Stimulated activated CD8-positive, alpha-beta memory T cell treated with anti-CD3 and anti-CD28 coated beads, Interleukin-4, amount 100 ng/mL, for 1 hour (primary cell): ENCODE results near the gene VDR.

Experiments
- DNase-seq, 2 donors: peaks; one replicate each; pipeline ENCODE4 v3.0.0-alpha.2; 2020; ENCODE audit warnings: low read depth in 2 of 2, low spot score in 1 of 2

Gene VDR

DNA sequence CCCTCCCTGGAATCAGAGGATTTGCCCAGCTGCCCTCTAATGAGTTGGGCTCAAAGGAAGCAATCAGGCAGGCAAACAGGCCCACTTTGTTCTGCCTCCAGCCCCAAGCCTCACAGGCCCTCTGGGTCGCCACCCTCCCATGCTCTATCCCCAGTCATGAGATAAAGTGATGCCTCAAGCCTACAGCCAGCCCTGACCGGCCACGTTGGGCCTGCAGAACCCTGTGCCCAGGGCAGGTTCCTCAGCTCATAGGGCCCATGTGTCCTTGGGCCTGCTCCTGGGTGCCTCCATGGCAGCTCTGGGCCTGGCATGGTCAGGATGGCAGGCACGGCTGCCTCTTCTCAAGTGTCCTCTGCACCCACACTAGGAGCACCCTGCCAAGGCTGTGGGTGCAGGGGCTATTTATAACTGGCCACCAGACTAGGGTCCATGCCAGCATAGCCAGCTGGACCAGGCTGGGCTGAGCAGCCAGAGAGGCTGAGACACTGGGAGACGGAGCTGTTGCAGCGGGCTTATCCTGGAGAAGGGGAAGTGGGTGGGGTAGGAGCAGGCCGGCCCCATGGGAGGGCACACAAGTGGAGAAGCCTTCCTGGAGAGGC is 105.3 kb downstream of the VDR start:
- DNase-seq, result no peak

DNA sequence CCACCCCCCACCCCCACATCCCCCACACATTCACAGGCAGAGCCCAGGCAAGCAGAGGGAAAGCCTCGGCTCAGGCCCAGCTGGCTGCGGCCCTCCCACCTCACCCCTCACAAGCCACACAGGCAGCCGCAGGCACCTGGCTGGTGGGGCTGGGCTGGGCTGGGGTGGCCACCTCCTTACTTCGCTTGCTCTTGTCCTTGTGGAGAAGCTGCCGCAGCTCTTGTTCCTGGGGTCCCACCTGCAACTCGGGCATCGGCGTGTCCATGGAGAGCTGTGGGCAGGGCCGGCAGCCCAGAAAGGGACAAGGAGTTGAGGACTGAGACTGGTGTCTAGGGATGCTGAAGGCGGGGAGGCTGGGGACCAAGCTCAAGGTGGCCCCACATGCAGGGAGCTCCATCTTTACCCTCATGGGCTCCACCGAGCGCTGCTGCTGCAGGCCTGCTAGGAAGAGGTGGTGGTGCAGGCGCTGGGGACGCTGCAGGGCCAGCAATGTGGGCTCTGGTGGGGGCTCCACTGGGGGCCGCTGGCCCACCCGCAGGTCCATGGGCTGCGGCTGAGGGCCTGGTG is 106.3 kb downstream of the VDR start:
- DNase-seq, result no peak

DNA sequence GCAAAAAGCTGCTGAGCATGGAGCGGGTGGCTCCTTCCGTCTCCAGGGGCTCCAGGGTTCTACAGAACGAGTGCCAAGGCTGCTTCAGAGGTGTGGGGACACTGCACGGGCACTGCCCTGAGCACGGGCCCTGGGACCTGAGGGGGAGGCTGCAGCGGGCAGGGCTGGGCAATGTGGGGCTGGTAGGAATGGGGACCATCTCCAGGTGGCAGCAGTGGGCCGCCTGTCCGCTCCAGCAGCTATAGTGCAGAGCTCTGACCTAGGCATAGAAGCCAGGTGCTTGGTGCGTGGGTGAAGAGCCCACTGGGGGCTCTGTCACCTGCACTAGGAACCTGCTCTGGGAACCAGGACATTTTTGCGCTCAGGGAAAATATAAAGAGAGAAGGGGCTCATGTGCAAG is 107.4 kb downstream of the VDR start:
- no peak for DNase-seq

DNA sequence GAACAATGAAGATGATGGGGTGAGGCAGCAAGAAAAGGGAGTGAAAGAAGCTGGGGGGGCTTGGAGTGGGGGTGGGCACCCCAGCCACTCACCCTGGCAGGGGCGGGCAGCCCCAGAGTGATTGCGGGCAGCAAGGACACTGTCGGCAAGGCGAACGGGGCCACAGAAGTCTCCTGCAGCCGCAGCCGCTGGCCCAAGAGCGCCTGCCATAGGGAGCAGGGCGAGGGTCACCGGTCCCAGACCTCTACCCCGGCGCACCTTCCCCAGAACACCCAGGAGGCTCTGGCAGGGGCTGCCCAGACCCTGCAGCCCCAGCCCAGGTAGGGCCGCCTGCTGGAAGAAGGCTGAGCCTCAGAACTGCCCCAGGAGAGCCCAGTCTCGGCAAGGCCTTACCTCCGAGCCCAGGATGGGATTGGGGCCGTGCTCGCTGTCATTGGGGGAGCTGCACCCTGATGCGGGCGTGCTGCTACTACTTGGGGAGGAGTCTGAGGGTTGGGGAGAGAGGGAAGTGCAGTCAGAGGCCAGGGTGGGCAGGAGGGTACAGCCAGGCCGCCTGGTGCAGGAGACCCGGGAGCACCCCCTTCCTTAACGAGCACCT is 108.9 kb downstream of the VDR start:
- no peak for DNase-seq

DNA sequence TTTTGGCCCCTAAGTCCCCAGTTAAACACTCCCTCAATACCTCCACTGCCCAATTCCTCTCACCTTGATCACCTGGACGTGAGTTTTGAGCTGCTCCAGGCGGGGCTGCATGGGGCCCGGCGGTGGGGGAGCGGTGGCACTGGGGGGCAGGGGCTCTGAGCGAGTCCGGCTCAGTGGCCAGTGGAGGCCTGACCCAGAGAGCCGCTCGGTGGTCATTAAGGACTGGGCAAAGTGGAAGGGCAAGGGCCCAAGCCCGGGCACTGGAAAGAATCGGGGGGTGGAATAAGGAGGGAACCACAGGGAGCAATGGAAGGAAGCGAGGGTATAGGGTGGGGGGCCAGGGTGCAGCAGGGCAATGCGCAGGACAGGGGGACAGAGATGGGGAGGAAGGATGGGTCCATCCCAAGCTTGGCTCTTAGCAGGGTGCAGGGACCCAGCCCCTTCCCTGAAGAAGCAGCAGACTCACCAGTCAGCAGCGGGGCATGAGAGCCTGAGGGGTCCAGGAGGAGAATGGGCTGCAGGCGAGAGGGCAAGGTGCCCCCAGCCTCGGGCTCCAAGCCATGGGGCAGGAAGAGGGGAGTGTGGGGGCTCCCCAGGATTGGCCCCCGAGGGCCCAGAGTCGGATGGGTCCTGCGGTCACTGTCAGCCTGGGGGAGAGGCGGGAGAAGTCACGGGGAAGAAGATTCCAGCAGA is 109.5 kb downstream of the VDR start:
- no peak for DNase-seq

DNA sequence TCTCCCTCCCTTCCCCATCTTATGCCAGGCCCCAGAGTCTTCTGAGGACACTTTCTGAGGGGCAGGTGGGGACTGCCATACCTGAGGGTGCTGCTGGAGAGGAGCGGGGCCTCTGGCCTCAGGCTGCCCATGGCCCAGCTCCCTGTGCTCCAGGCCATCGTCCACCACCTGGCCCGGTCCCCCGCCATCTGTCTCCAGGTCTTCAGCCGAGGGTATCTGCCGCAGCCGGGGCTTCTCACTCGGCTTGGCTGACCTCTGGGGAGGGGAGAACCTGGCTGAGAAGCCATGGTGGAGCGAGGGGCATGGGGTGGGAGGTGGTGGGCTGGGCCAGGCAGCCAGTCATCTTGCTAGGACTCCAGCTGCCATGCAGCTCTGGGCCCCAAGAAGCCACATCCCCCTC is 110.1 kb downstream of the VDR start:
- DNase-seq, result no peak

DNA sequence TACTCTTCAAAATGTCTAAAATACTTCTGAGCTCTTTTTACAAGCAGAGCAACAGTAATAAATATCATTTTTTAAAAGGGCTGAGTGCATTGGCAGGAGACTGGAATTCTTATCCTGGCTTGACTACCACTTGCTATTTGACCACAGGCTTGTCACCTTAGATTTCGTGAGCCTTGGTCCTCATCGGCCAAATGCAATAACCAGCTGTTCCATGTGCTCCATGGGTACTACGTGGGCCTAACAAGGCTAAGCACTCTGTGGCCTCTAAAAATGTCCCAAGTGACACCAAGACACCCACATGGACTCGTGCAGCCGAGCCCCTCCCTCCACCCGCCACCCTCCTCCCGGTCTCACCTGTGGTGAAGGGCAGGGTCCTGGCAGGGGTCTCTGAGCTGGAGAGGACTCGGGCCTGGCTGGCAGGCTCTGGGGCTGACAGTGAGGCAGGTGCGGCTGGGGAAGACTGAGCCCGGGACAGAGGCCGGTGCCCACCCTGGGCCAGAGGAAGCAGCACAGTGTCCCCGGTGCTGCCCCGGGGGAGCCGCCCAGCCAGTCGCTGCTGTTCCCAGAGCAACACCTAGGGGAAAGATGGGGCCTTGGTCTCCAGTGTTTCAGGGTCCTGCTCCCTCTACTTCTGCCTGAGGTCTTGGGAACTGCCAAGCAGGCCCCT is 111.6 kb downstream of the VDR start:
- no peak for DNase-seq

DNA sequence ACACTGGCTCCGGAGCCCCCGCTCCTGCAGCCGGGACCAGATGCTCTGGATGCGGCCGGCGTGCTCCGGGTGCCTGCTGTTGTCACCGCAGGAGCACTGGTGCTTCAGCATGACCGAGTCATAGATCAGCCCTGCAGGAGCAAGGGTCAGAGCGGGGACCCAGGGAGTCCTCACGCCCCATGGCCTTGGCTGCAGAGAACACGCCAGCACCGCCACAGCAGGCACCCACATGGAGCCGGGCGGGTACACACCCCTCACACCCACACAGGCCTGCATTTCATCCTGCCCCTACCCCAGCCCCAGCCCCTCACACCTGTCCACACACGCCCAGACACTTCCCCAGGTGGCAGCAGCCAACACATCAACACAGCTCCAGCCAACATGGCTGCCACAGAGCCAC is 112.9 kb downstream of the VDR start:
- DNase-seq, result no peak
